ENCODE measurements around the gene PHF2.

The PHF2 gene

GRCh38 chr9:93652604-93653592 is 76.5 kb downstream of the PHF2 start:
- Histone ChIP-seq H3K9me3 (ENCODE audit: control insufficient read depth in 2 of 2, low read length in 2 of 2) (no peaks in the 10 kb centered on the region), H3K4me1 (ENCODE audit: control insufficient read depth, insufficient read depth, low read length) (no peaks in the 10 kb centered on the region), H3K27me3 (ENCODE audit: control insufficient read depth in 1 of 2, insufficient read depth in 2 of 2, low read length in 2 of 2) (no peaks in the 10 kb centered on the region), H3K27ac (ENCODE audit: low read length) (no peak overlapping the region), H3K9ac (ENCODE audit: low read length in 2 of 2) (no peak overlapping the region), H3K36me3 (ENCODE audit: control insufficient read depth in 2 of 2, insufficient read depth in 2 of 2, low read length in 2 of 2) (peaks cover 44 to 65% of the 10 kb centered on the region in 2 donors), H3K4me3 (ENCODE audit: low read length in 2 of 2) (no peak overlapping the region)

GRCh38 chr9:93653760-93654159 is 77.4 kb downstream of the PHF2 start:
- H3K4me1 ChIP-seq (ENCODE audit: control insufficient read depth, insufficient read depth, low read length), result no peaks in the 10 kb centered on the region
- no peak overlapping the region for H3K9ac ChIP-seq (ENCODE audit: low read length in 2 of 2)
- peaks cover 48 to 60% of the 10 kb centered on the region in 2 donors for H3K36me3 ChIP-seq (ENCODE audit: control insufficient read depth in 2 of 2, insufficient read depth in 2 of 2, low read length in 2 of 2)
- H3K27me3 ChIP-seq (ENCODE audit: control insufficient read depth in 1 of 2, insufficient read depth in 2 of 2, low read length in 2 of 2), result no peaks in the 10 kb centered on the region
- no peaks in the 10 kb centered on the region for H3K9me3 ChIP-seq (ENCODE audit: control insufficient read depth in 2 of 2, low read length in 2 of 2)
- no peak overlapping the region for H3K4me3 ChIP-seq (ENCODE audit: low read length in 2 of 2)
- H3K27ac ChIP-seq (ENCODE audit: low read length), result no peak overlapping the region

- no peak overlapping the region for H3K27ac ChIP-seq (ENCODE audit: low read length)
- H3K27me3 ChIP-seq (ENCODE audit: control insufficient read depth in 1 of 2, insufficient read depth in 2 of 2, low read length in 2 of 2), result no peaks in the 10 kb centered on the region
- peaks cover 46 to 63% of the 10 kb centered on the region in 2 donors for H3K36me3 ChIP-seq (ENCODE audit: control insufficient read depth in 2 of 2, insufficient read depth in 2 of 2, low read length in 2 of 2)
- H3K9me3 ChIP-seq (ENCODE audit: control insufficient read depth in 2 of 2, low read length in 2 of 2), result no peaks in the 10 kb centered on the region
- no peak overlapping the region for H3K4me3 ChIP-seq (ENCODE audit: low read length in 2 of 2)
- no peak overlapping the region for H3K9ac ChIP-seq (ENCODE audit: low read length in 2 of 2)
- no peaks in the 10 kb centered on the region for H3K4me1 ChIP-seq (ENCODE audit: control insufficient read depth, insufficient read depth, low read length)
Observed at GRCh38 chr9:93654351-93654961, 78.1 kb downstream of the PHF2 start.

- no peaks in the 10 kb centered on the region for H3K9me3 ChIP-seq (ENCODE audit: control insufficient read depth in 2 of 2, low read length in 2 of 2)
- H3K9ac ChIP-seq (ENCODE audit: low read length in 2 of 2), result no peak overlapping the region
- no peak overlapping the region for H3K4me3 ChIP-seq (ENCODE audit: low read length in 2 of 2)
- H3K4me1 ChIP-seq (ENCODE audit: control insufficient read depth, insufficient read depth, low read length), result no peaks in the 10 kb centered on the region
- H3K36me3 ChIP-seq (ENCODE audit: control insufficient read depth in 2 of 2, insufficient read depth in 2 of 2, low read length in 2 of 2), result peaks cover 32 to 55% of the 10 kb centered on the region in 2 donors
- no peaks in the 10 kb centered on the region for H3K27me3 ChIP-seq (ENCODE audit: control insufficient read depth in 1 of 2, insufficient read depth in 2 of 2, low read length in 2 of 2)
- no peak overlapping the region for H3K27ac ChIP-seq (ENCODE audit: low read length)
Observed at GRCh38 chr9:93655621-93656425, 79.4 kb downstream of the PHF2 start.

GRCh38 chr9:93656426-93657239 is 80.2 kb downstream of the PHF2 start:
- peaks cover 29 to 52% of the 10 kb centered on the region in 2 donors for H3K36me3 ChIP-seq (ENCODE audit: control insufficient read depth in 2 of 2, insufficient read depth in 2 of 2, low read length in 2 of 2)
- no peak overlapping the region for H3K27ac ChIP-seq (ENCODE audit: low read length)
- H3K9ac ChIP-seq (ENCODE audit: low read length in 2 of 2), result no peak overlapping the region
- no peaks in the 10 kb centered on the region for H3K27me3 ChIP-seq (ENCODE audit: control insufficient read depth in 1 of 2, insufficient read depth in 2 of 2, low read length in 2 of 2)
- no peaks in the 10 kb centered on the region for H3K4me1 ChIP-seq (ENCODE audit: control insufficient read depth, insufficient read depth, low read length)
- no peak overlapping the region for H3K4me3 ChIP-seq (ENCODE audit: low read length in 2 of 2)
- H3K9me3 ChIP-seq (ENCODE audit: control insufficient read depth in 2 of 2, low read length in 2 of 2), result no peaks in the 10 kb centered on the region

- Histone ChIP-seq H3K4me3 (ENCODE audit: low read length in 2 of 2) (no peak overlapping the region), H3K36me3 (ENCODE audit: control insufficient read depth in 2 of 2, insufficient read depth in 2 of 2, low read length in 2 of 2) (peaks cover 29 to 54% of the 10 kb centered on the region in 2 donors), H3K9me3 (ENCODE audit: control insufficient read depth in 2 of 2, low read length in 2 of 2) (no peaks in the 10 kb centered on the region), H3K4me1 (ENCODE audit: control insufficient read depth, insufficient read depth, low read length) (no peaks in the 10 kb centered on the region), H3K27me3 (ENCODE audit: control insufficient read depth in 1 of 2, insufficient read depth in 2 of 2, low read length in 2 of 2) (no peaks in the 10 kb centered on the region), H3K27ac (ENCODE audit: low read length) (no peak overlapping the region), H3K9ac (ENCODE audit: low read length in 2 of 2) (no peak overlapping the region)
Observed at GRCh38 chr9:93657331-93658111, 81.1 kb downstream of the PHF2 start.

- H3K36me3 ChIP-seq (ENCODE audit: control insufficient read depth in 2 of 2, insufficient read depth in 2 of 2, low read length in 2 of 2), result peaks cover 31 to 55% of the 10 kb centered on the region in 2 donors
- no peak overlapping the region for H3K4me3 ChIP-seq (ENCODE audit: low read length in 2 of 2)
- H3K9me3 ChIP-seq (ENCODE audit: control insufficient read depth in 2 of 2, low read length in 2 of 2), result no peaks in the 10 kb centered on the region
- H3K4me1 ChIP-seq (ENCODE audit: control insufficient read depth, insufficient read depth, low read length), result no peaks in the 10 kb centered on the region
- no peak overlapping the region for H3K9ac ChIP-seq (ENCODE audit: low read length in 2 of 2)
- no peak overlapping the region for H3K27ac ChIP-seq (ENCODE audit: low read length)
- H3K27me3 ChIP-seq (ENCODE audit: control insufficient read depth in 1 of 2, insufficient read depth in 2 of 2, low read length in 2 of 2), result no peaks in the 10 kb centered on the region
Observed at GRCh38 chr9:93658184-93658925, 82.0 kb downstream of the PHF2 start.

GRCh38 chr9:93659044-93659836 is 82.9 kb downstream of the PHF2 start:
- H3K4me3 ChIP-seq (ENCODE audit: low read length in 2 of 2), result no peak overlapping the region
- no peaks in the 10 kb centered on the region for H3K27me3 ChIP-seq (ENCODE audit: control insufficient read depth in 1 of 2, insufficient read depth in 2 of 2, low read length in 2 of 2)
- H3K9ac ChIP-seq (ENCODE audit: low read length in 2 of 2), result no peak overlapping the region
- peaks cover 37 to 57% of the 10 kb centered on the region in 2 donors for H3K36me3 ChIP-seq (ENCODE audit: control insufficient read depth in 2 of 2, insufficient read depth in 2 of 2, low read length in 2 of 2)
- H3K9me3 ChIP-seq (ENCODE audit: control insufficient read depth in 2 of 2, low read length in 2 of 2), result no peaks in the 10 kb centered on the region
- no peaks in the 10 kb centered on the region for H3K4me1 ChIP-seq (ENCODE audit: control insufficient read depth, insufficient read depth, low read length)
- no peak overlapping the region for H3K27ac ChIP-seq (ENCODE audit: low read length)

- Histone ChIP-seq H3K27me3 (ENCODE audit: control insufficient read depth in 1 of 2, insufficient read depth in 2 of 2, low read length in 2 of 2) (no peaks in the 10 kb centered on the region), H3K4me1 (ENCODE audit: control insufficient read depth, insufficient read depth, low read length) (no peaks in the 10 kb centered on the region), H3K4me3 (ENCODE audit: low read length in 2 of 2) (no peak overlapping the region), H3K36me3 (ENCODE audit: control insufficient read depth in 2 of 2, insufficient read depth in 2 of 2, low read length in 2 of 2) (peaks cover 32 to 58% of the 10 kb centered on the region in 2 donors), H3K27ac (ENCODE audit: low read length) (no peak overlapping the region), H3K9ac (ENCODE audit: low read length in 2 of 2) (no peak overlapping the region), H3K9me3 (ENCODE audit: control insufficient read depth in 2 of 2, low read length in 2 of 2) (no peaks in the 10 kb centered on the region)
Observed at GRCh38 chr9:93659837-93660177, 83.4 kb downstream of the PHF2 start.

All from stomach smooth muscle (tissue), 2 donors.